Measurements from ENCODE around the gene ABCC6.
"Not testable (repeated sequence)": the region's sequence is repeated elsewhere in the genome, so short reads cannot be mapped to it uniquely, and the experiment has no call there.

Gene ABCC6

GRCh38 chr16:16218787-16219186, 4.5 kb downstream of the ABCC6 start:
- H3K4me3 ChIP-seq (ENCODE audit: low read depth in 1 of 2, low read length in 2 of 2); H3K9me3 ChIP-seq (ENCODE audit: control insufficient read depth in 1 of 2, low read length in 2 of 2); H3K4me1 ChIP-seq (ENCODE audit: control insufficient read depth in 1 of 2, insufficient read depth in 2 of 2, low read length in 2 of 2); H3K27ac ChIP-seq (ENCODE audit: low read length); H3K27me3 ChIP-seq (ENCODE audit: low read depth, low read length); H3K36me3 ChIP-seq (ENCODE audit: control insufficient read depth in 1 of 2, insufficient read depth in 2 of 2, low read length in 2 of 2): not testable (repeated sequence)

GRCh38 chr16:16218349-16218748, 4.9 kb downstream of the ABCC6 start:
- not testable (repeated sequence) for H3K4me1 ChIP-seq (ENCODE audit: control insufficient read depth in 1 of 2, insufficient read depth in 2 of 2, low read length in 2 of 2); H3K4me3 ChIP-seq (ENCODE audit: low read depth in 1 of 2, low read length in 2 of 2); H3K9me3 ChIP-seq (ENCODE audit: control insufficient read depth in 1 of 2, low read length in 2 of 2); H3K27ac ChIP-seq (ENCODE audit: low read length); H3K27me3 ChIP-seq (ENCODE audit: low read depth, low read length); H3K36me3 ChIP-seq (ENCODE audit: control insufficient read depth in 1 of 2, insufficient read depth in 2 of 2, low read length in 2 of 2)

- not testable (repeated sequence) for H3K4me1 ChIP-seq (ENCODE audit: control insufficient read depth in 1 of 2, insufficient read depth in 2 of 2, low read length in 2 of 2); H3K4me3 ChIP-seq (ENCODE audit: low read depth in 1 of 2, low read length in 2 of 2); H3K27ac ChIP-seq (ENCODE audit: low read length); H3K9me3 ChIP-seq (ENCODE audit: control insufficient read depth in 1 of 2, low read length in 2 of 2); H3K36me3 ChIP-seq (ENCODE audit: control insufficient read depth in 1 of 2, insufficient read depth in 2 of 2, low read length in 2 of 2); H3K27me3 ChIP-seq (ENCODE audit: low read depth, low read length)
These were observed 9.4 kb downstream of the ABCC6 start for GRCh38 chr16:16213863-16214293.

GRCh38 chr16:16211404-16211803, 11.9 kb downstream of the ABCC6 start:
- H3K9me3 ChIP-seq (ENCODE audit: control insufficient read depth in 1 of 2, low read length in 2 of 2); H3K27ac ChIP-seq (ENCODE audit: low read length); H3K4me1 ChIP-seq (ENCODE audit: control insufficient read depth in 1 of 2, insufficient read depth in 2 of 2, low read length in 2 of 2); H3K27me3 ChIP-seq (ENCODE audit: low read depth, low read length); H3K36me3 ChIP-seq (ENCODE audit: control insufficient read depth in 1 of 2, insufficient read depth in 2 of 2, low read length in 2 of 2); H3K4me3 ChIP-seq (ENCODE audit: low read depth in 1 of 2, low read length in 2 of 2): not testable (repeated sequence)

- not testable (repeated sequence) for H3K4me1 ChIP-seq (ENCODE audit: control insufficient read depth in 1 of 2, insufficient read depth in 2 of 2, low read length in 2 of 2); H3K36me3 ChIP-seq (ENCODE audit: control insufficient read depth in 1 of 2, insufficient read depth in 2 of 2, low read length in 2 of 2); H3K9me3 ChIP-seq (ENCODE audit: control insufficient read depth in 1 of 2, low read length in 2 of 2); H3K27ac ChIP-seq (ENCODE audit: low read length); H3K4me3 ChIP-seq (ENCODE audit: low read depth in 1 of 2, low read length in 2 of 2); H3K27me3 ChIP-seq (ENCODE audit: low read depth, low read length)
These were observed 14.8 kb downstream of the ABCC6 start for GRCh38 chr16:16208461-16208860.

- not testable (repeated sequence) for H3K36me3 ChIP-seq (ENCODE audit: control insufficient read depth in 1 of 2, insufficient read depth in 2 of 2, low read length in 2 of 2); H3K27me3 ChIP-seq (ENCODE audit: low read depth, low read length); H3K9me3 ChIP-seq (ENCODE audit: control insufficient read depth in 1 of 2, low read length in 2 of 2); H3K4me3 ChIP-seq (ENCODE audit: low read depth in 1 of 2, low read length in 2 of 2); H3K27ac ChIP-seq (ENCODE audit: low read length); H3K4me1 ChIP-seq (ENCODE audit: control insufficient read depth in 1 of 2, insufficient read depth in 2 of 2, low read length in 2 of 2)
These were observed 15.4 kb downstream of the ABCC6 start for GRCh38 chr16:16207787-16208334.

- H3K4me1 ChIP-seq (ENCODE audit: control insufficient read depth in 1 of 2, insufficient read depth in 2 of 2, low read length in 2 of 2); H3K27me3 ChIP-seq (ENCODE audit: low read depth, low read length); H3K36me3 ChIP-seq (ENCODE audit: control insufficient read depth in 1 of 2, insufficient read depth in 2 of 2, low read length in 2 of 2); H3K9me3 ChIP-seq (ENCODE audit: control insufficient read depth in 1 of 2, low read length in 2 of 2); H3K27ac ChIP-seq (ENCODE audit: low read length); H3K4me3 ChIP-seq (ENCODE audit: low read depth in 1 of 2, low read length in 2 of 2): not testable (repeated sequence)
These were observed 16.1 kb downstream of the ABCC6 start for GRCh38 chr16:16207097-16207786.

GRCh38 chr16:16205864-16206263, 17.4 kb downstream of the ABCC6 start:
- H3K9me3 ChIP-seq (ENCODE audit: control insufficient read depth in 1 of 2, low read length in 2 of 2); H3K4me1 ChIP-seq (ENCODE audit: control insufficient read depth in 1 of 2, insufficient read depth in 2 of 2, low read length in 2 of 2); H3K4me3 ChIP-seq (ENCODE audit: low read depth in 1 of 2, low read length in 2 of 2); H3K36me3 ChIP-seq (ENCODE audit: control insufficient read depth in 1 of 2, insufficient read depth in 2 of 2, low read length in 2 of 2); H3K27me3 ChIP-seq (ENCODE audit: low read depth, low read length); H3K27ac ChIP-seq (ENCODE audit: low read length): not testable (repeated sequence)

GRCh38 chr16:16204552-16204951, 18.7 kb downstream of the ABCC6 start:
- H3K4me3 ChIP-seq (ENCODE audit: low read depth in 1 of 2, low read length in 2 of 2); H3K4me1 ChIP-seq (ENCODE audit: control insufficient read depth in 1 of 2, insufficient read depth in 2 of 2, low read length in 2 of 2); H3K9me3 ChIP-seq (ENCODE audit: control insufficient read depth in 1 of 2, low read length in 2 of 2); H3K27ac ChIP-seq (ENCODE audit: low read length); H3K27me3 ChIP-seq (ENCODE audit: low read depth, low read length); H3K36me3 ChIP-seq (ENCODE audit: control insufficient read depth in 1 of 2, insufficient read depth in 2 of 2, low read length in 2 of 2): not testable (repeated sequence)

GRCh38 chr16:16203494-16203893, 19.8 kb downstream of the ABCC6 start:
- not testable (repeated sequence) for H3K4me3 ChIP-seq (ENCODE audit: low read depth in 1 of 2, low read length in 2 of 2); H3K36me3 ChIP-seq (ENCODE audit: control insufficient read depth in 1 of 2, insufficient read depth in 2 of 2, low read length in 2 of 2); H3K27me3 ChIP-seq (ENCODE audit: low read depth, low read length); H3K9me3 ChIP-seq (ENCODE audit: control insufficient read depth in 1 of 2, low read length in 2 of 2); H3K27ac ChIP-seq (ENCODE audit: low read length); H3K4me1 ChIP-seq (ENCODE audit: control insufficient read depth in 1 of 2, insufficient read depth in 2 of 2, low read length in 2 of 2)

GRCh38 chr16:16202400-16203143, 20.7 kb downstream of the ABCC6 start:
- not testable (repeated sequence) for H3K27ac ChIP-seq (ENCODE audit: low read length); H3K36me3 ChIP-seq (ENCODE audit: control insufficient read depth in 1 of 2, insufficient read depth in 2 of 2, low read length in 2 of 2); H3K27me3 ChIP-seq (ENCODE audit: low read depth, low read length); H3K4me1 ChIP-seq (ENCODE audit: control insufficient read depth in 1 of 2, insufficient read depth in 2 of 2, low read length in 2 of 2); H3K9me3 ChIP-seq (ENCODE audit: control insufficient read depth in 1 of 2, low read length in 2 of 2); H3K4me3 ChIP-seq (ENCODE audit: low read depth in 1 of 2, low read length in 2 of 2)

GRCh38 chr16:16201880-16202279, 21.4 kb downstream of the ABCC6 start:
- H3K4me1 ChIP-seq (ENCODE audit: control insufficient read depth in 1 of 2, insufficient read depth in 2 of 2, low read length in 2 of 2); H3K9me3 ChIP-seq (ENCODE audit: control insufficient read depth in 1 of 2, low read length in 2 of 2); H3K27ac ChIP-seq (ENCODE audit: low read length); H3K36me3 ChIP-seq (ENCODE audit: control insufficient read depth in 1 of 2, insufficient read depth in 2 of 2, low read length in 2 of 2); H3K27me3 ChIP-seq (ENCODE audit: low read depth, low read length); H3K4me3 ChIP-seq (ENCODE audit: low read depth in 1 of 2, low read length in 2 of 2): not testable (repeated sequence)

All from muscle layer of duodenum (tissue), 2 donors.